Tongue (tissue), 2 donors: ENCODE measurements around the gene CD200R1. TPM values are rescaled to one million over a fixed set of nuclear protein-coding genes. Genes with fewer than 3 reads are reported as not detected.

ENCODE experiments used
- DNase-seq: peaks from one replicate; pipeline ENCODE4 v3.0.0-alpha.2; 2015
- total RNA-seq: library from RNA; depleted of rRNA; stranded (reverse); fragments of >200 nt; gene quantifications from one replicate; pipeline ENCODE4 v1.2.3, GENCODE V29; 2014

The CD200R1 gene, protein sequence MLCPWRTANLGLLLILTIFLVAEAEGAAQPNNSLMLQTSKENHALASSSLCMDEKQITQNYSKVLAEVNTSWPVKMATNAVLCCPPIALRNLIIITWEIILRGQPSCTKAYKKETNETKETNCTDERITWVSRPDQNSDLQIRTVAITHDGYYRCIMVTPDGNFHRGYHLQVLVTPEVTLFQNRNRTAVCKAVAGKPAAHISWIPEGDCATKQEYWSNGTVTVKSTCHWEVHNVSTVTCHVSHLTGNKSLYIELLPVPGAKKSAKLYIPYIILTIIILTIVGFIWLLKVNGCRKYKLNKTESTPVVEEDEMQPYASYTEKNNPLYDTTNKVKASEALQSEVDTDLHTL
- total RNA-seq, result 4.6 TPM

DNA sequence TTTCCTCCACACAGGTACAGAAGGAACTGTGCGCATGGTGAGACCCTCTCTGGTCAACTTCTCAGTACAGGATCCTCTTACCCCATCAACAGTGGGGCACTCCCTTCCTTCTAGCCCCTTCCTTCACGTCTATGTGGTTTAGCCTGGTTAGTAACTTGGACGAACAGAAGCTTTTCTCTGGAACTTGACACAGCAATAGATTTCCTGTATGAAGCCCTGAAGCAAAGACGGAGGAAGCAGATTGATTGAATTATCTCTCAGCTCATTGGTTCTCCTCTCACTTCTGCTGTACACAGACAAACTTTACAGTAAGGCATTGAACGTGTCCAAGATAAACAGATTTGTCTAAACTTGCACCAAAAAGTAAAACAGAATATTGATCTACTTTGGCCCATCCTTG is at the start of gene CD200R1:
TSS of gene CD200R1 (minus strand) at position 210 of the 400 bp plus-strand sequence. CDS start 246 bp downstream, outside the sequence.
- DNase-seq, result no peak

DNA sequence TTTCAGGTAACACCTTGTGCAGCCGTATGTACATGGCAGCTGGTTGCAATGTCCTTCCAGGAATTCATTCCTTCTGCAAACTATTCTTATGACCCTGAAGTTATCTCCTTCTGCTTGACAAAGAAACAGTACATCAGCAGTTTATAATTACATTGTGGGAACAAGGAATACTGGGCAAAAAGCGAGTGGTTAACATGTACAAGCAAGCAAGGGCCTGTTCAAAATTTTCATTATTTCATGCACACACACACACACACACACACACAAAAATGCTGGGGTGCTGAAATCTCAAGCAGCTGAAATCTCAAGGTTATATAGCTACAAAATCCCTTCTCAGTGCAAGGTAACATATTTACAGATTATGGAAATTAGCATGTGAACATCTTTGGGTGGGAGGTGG is 46.6 kb upstream of the CD200R1 start:
- DNase-seq, result no peak

DNA sequence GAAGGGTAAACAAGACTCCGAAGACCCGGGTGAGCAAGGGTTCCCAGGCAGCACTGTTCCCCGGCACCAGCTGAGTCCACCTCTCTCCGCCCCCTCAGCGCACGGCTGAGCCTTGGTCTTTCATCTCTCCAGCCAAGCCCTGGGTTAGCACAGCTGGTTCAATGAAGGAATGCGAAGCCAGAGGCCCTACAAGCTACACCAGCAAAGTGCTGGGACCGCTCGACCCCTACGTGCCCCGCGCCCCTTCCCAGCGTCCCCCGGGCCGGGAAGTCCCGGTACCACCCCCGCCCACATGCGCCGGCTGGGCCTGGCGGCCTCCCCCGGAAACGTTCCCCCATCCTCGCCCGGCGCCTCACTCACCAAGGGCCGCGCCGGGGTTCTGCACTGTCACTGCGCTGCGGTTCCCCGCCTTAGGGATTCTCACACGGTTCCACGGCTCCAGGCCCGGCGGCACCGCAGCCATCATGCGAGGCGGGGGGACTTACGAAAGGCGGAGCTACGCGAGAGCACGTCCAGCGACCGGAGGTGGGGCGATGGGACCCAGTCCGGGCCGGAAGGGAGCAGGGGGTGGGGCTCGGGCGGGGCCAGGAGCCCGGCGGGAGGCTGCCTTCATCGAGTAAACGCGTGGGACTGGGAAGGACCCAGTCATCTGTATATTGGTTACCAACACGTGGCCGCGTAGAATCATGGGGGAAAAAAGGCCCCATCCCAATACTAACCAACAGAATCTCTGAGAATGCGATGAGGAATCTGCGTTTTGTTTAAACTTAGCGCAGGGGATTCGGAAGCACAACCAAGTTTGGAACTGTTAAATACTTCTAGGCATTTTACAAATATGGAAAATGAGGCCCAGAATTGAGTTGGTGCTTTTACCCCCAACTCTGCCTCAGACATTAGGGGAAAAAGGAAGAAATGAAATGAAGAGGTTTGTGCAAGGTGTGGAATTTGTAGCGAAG is 44.6 kb upstream of the CD200R1 start:
- DNase-seq, result peak; percentile 97

DNA sequence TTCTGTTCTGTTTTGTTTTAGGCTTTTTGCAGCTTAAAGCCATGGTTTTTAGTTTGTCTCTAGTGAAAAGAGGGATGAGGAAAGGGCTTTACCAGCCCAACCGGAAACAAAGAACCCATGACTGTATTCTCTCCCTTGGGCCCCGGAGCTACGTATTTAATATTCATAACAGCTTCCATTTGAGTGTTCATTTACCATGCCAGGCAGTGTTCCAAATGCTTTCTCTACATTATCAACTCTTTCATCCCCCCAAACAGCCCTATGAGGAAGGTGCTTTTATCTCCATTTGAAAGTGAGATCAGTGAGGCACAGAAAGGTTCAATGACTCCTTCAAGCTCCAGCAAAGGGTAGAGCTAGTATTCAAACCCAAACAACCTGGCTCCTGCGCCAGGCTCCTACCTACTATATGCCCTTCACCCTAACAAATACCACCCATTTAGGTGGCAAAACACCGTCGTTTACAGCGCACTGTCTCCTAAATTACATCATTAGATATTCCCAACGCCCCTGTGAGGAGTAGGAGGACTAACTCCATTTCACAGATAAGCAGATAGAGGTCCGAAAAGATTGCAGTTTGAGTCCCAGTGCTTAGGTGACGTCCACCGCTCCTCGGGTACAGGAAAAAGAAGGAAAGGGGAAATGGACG is 43.8 kb upstream of the CD200R1 start:
- peak; percentile 33 for DNase-seq

DNA sequence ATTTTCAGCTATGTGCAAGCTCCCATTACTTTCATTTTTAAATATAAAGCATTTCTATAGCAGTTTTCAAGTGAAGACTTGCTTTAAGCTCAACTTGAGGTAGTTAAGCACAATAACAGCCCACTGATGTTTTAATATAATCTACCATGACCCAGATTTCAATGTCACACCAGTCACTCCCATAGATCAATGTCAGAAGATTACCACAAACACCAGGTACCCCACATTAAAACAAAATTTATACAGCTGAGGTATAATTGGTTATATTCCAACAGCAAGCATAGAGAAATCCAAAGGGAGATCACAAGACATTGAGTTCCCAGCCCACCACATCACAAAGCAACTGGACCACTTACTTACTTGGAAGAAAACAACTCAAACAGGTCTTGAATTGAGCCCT is 38.7 kb upstream of the CD200R1 start:
- no peak for DNase-seq

DNA sequence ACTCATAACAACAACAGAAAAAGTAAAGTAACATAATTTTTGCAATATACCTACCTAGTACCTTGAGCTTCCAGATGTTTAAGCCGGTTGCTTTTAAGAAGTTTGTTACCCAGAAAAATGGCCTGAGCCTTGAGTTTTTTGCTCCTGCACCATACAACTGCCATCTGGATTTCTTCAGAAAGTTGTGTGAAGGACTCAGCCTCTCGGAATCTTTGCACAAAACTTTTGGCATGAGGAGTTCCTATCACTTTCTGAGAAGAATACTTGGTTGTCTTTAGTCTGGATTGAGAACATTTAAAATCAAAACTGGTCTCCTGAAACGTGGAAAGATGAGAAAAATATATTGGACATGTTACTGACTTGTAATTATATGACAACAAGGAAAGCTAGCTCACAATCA is 33.2 kb upstream of the CD200R1 start:
- no peak for DNase-seq

DNA sequence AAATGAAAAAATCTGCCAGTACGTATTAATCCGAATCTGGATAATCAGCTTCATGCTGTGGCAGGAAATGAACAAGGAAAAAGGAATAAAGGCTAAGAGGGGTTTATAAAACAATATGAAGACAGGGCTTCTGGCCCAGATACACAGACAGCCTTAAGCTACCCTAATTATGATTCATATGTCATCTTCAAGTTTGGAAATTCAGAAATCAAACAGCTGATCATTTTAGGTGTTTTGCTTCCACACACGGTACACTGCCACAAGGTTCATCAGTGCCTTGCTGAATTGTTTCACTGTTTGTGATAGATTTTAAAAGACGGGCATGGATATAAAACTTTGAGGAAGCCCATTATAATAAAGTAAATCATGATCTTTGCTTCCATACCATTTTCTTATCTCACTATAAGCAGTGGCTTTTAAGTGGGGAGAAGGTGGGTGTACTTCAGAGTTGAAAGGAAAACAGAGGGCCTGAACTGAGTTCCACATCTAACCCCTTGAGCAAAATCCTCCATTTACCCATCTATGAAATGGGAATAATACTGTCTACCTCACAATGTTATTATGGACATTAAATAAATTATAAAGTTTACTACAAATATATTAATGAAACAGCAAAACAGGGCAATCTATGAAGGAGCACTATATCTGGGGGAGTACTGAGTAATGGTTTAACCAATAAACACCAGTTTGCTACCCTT is 31.6 kb upstream of the CD200R1 start:
- DNase-seq, result no peak

DNA sequence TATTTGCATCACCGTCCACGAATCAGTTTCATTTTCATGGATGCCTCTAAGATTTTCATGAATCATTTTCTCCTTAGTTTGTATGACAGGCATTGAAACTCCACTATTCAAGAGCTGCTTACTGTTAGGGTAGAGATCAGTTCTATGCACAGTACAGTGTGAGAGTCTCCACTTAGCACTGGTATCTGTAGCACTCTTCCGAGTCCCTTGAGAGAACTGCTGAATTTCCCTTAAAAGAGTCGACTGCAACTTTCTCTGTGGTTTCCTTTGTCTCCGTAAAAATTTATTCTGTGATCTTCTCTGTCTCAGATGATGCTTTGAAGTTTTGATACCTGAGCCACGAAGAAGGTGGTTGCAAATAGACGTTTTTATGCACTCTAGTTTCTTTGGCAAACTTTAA is 30.7 kb upstream of the CD200R1 start:
- DNase-seq, result no peak

DNA sequence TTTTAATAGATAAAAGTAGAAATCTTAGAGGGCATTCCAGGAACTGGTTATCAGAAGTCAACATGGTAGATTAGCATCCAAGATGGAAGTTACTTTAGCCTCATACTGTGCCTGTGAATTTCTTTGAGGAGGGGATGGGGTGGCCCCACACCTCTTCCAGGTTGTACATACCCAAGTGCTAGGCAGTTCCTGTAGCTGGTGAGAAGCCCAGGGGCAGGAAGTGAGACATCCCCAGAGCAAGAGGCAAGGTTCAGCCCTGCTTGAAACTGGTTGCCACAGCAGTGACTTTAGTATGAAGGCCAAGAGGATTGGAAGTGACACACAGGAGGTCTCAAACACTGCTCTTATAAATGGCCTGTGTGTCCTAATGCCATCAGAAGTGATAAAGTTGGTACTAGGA is 27.8 kb upstream of the CD200R1 start:
- no peak for DNase-seq

DNA sequence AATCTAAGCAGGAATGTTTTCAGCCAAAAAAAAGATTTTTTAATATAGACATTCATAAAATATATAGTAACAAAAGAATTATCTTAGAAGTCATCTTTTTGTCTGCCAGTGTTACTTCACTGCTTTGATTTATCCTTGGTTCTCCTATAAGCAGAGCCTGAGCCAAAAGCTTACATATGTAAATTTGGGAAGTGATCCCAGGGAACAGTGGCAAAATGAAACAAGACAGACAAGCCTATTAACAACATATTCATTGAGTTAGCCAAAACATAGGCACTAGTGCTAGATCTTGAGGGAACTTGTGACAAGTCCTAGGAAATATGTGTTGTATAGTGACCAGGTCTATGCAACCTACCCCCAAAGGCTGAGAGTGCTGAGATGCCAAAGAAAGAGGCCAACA is 27.1 kb upstream of the CD200R1 start:
- DNase-seq, result no peak

DNA sequence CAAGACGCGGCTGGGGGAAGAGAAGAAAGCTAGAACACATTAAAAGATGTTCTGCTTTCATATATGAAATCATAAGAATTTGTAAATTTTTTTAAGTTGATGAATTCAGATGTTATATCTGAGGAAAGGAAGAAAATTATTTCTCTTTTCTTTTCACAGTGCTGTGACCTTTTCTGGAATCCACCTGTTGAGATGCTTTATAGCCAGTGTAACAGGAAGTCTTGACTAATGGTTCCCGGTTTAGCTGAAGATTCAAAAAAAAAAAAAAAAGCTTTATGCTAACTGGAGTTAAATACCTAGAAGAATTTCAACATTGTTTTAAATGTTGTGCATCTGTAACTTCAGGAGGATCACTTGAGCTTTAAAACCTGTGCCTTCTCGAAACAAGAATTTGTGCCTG is 25.8 kb upstream of the CD200R1 start:
- DNase-seq, result no peak

DNA sequence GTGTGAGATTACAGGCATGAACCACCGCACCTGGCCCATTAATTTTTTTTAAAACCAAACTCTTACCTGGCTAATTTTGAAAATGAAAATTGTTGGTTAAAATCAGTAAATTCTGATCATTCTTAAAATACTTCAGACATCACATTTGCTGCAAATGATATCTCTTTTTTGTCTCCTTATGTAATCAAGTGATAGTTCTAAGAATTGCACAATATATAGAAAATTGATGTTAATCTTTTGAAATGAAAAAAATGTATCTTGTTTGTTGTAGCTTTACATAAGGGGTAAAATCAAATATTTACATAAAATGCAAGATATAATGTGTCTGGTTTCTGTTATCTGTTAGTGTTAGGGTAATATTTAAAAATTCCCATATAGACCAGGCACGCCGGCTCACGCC is 20.9 kb upstream of the CD200R1 start:
- no peak for DNase-seq

DNA sequence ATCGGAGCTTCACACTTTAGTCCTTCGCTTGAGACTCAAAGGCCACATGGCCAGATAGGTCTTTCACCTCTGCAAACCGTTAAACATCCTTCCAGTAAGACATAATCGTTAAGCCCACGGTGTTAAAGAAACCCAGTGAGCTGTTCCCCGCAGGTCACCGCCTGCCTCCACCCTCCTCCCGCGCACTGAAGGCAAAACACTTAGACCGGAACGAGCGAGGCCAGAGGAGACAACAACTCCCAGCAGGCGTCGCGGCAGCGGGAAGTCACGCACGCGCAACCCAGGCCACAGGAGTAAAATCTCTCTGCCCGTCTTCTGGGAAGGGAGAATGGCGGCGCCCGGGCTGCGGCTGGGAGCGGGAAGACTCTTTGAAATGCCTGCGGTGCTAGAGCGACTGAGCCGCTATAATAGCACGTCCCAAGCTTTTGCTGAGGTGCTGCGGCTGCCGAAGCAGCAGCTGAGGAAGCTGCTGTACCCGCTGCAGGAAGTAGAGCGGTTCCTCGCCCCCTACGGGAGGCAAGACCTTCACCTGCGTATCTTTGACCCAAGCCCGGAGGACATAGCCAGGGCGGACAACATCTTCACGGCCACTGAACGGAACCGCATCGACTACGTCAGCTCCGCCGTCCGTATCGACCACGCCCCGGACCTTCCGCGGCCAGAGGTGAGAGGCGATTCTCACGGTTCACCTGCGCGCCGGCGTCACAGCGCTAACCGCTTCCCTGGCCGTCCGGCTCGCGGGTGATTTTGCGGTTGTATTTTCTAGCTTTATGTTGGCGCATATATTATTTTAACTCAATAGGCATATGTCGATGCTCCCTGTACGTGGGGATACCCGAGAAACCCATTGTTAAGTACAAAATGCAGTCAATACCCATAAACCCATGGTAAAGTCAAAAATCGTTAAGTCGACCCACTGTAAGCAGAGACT is 16.0 kb upstream of the CD200R1 start, which contains the start of gene GTPBP8:
TSS of gene GTPBP8 (plus strand) at position 313 of the 931 bp plus-strand sequence. CDS start at position 329, 16 bp downstream.
- peak; percentile 95 for DNase-seq

DNA sequence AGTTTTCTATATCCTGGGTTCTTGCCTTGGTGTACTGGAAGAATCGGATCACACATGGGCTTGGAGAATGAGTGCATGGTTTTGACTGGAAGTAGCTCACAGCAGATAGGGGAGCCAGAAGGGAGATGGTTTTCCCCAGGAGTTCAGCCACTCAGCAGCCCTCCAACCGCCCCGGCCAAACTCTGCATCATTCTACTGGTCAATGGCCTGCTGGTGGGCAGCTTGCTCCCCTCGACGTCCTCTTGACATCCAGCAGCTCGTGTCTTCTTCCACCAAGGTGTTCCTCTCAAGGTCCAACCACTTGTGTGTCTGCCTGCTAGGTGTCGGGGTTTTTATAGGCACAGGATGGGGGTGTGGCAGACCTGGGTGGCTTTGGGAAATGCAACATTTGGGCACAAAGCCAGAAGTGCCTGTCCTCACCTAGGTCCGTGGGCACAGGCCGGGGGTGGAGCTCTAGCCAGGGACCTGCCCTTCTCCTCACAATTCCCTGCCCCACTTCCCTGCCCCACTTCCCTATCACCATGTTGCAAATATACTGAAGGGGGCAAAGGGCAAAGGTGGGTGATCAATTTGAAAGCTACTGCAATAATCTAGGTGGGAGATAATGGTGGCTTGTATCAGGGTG is 12.9 kb upstream of the CD200R1 start:
- DNase-seq, result no peak

DNA sequence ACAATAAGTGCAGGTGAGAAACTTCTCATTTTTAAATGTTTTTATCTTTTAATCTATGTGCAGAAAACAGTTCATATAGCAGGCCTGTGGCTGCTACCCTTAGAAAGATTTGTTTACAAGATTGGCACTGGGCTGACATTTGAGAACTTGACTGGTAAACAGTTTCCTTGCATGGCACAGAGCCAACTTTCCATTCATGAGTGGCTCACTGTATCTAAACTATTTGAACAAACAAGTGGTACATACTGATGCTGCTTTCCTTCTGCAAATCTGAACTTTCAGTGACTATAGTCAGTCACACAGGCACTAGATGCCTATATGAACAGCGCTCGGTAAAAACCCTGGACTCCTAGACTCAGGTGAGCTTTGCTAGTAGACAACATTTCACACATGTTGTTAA is 9.6 kb upstream of the CD200R1 start:
- peak; percentile 35 for DNase-seq

DNA sequence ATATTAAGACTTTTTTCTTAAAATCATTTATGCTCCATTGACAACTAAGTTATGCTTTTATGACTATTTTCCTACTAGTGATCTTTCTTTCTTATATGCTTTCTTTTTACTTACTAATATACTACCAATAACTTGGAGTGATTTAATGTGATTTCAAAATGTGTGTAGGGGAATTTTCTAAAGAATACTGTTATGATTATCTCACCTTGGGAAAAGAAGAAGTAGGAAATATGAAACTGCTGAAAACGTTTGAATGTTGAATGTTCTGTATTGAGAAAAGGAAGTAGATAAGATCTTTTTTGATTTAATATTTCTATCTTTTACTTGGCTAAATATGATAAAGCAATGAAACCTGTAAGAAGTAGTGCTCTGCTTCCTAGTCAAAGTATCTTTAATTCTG is 7.8 kb upstream of the CD200R1 start:
- DNase-seq, result no peak

DNA sequence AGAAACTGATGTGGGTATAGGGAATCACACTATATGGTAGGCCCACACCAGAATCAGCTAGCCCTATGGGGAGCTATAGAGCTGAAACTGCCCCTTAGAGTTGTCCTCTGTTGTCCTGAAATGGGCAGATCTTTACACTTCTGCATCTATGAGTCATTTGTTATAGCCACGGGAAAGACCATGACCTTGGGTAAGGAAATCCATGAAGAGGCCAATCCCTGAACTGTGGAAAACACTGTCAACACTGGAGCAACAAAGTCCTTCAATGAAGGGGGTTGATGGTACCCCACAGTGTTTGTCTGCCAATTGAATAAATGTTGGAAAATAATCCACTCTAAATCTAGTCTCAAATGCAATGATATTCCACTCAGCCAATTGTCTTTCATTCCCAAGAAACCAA is 5.2 kb upstream of the CD200R1 start:
- no peak for DNase-seq

DNA sequence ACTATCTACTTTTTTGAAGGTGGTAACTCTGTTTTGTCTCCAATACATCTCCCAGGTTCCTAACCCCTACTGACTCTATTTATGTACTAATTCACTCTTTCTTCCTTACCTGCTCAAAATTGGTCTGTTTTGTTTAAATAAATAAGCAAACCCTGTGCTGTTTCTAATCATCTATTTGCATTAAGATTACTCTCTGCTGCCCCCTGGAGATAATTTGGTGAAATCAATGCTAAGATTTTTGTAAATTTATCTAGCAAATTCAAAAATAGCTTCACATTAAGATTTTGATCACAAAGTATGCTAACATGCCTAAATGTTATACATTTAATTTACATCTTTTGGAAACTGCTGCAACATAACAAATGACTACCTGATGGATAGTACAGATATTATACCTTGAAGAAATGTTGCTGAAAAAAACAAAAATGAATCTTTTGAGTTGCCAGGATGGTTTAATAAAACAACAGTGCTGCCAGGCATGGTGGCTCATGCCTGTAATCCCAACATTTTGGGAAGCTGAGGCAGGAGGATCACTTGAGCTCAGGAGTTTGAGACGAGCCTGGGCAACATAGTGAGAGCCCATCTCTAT is 4.4 kb upstream of the CD200R1 start:
- DNase-seq, result peak; percentile 71

DNA sequence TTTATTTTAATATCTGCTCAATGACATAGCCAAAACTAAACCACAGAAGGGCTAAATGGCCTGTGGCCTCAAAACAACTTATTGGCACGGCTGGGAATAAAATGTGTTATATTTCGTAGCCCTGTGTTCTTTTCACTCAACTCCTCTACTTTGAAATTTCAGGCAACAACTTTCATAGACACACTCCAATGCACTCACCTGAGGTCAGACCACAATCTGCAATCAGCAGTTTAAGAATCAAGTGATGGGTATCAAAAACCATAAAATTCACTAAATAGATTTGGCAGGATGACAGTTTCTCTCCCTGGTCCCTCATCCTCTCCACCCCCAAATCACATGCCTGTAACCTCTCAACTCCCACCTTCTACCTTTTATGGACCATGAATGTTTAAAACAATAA is 2.0 kb upstream of the CD200R1 start:
- no peak for DNase-seq

DNA sequence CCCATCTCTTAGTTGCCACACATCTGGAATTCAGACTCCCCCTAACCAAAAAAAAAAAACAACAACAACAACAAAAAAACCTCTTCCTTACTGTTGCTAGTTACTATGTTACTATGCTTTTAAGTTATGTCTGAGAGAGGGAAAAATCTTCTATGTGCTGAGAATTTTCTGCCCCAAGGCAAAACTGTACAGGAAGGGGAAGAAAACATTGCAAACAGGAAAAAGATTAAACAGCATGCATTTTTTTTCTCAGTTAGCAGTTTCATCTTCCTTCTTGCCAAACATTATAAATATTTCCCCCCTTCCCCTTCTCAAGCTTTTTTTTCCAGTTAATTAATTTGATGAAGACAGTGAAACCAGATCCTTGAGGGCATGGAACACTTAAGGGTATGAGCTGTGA is 1.1 kb upstream of the CD200R1 start:
- DNase-seq, result no peak
